OCI-LY1 (cell line): ENCODE data around the gene TOR4A.

ENCODE experiments used
- EZH2 ChIP-seq: fragments of 200-600 bp; sonication (generic), shearing (Covaris generic); IDR thresholded peaks from 2 replicates; pipeline ENCODE4 v1.8.0; 2017; ENCODE audit warnings: borderline replicate concordance, mixed run types, mild to moderate bottlenecking, antibody characterized with exemption, low read length, moderate library complexity, mixed read lengths
- TF ChIP-seq, protein P1 (sequence below): fragments of 200-600 bp; sonication (generic), shearing (Covaris generic); IDR thresholded peaks from 2 replicates; pipeline ENCODE4 v1.5.1; 2017; ENCODE audit warnings: mild to moderate bottlenecking, antibody characterized with exemption, low read length, moderate library complexity, mixed read lengths

GRCh38 chr9:137293094-137293481 is 15.6 kb downstream of the TOR4A start:
- TF ChIP-seq, protein P1, sequence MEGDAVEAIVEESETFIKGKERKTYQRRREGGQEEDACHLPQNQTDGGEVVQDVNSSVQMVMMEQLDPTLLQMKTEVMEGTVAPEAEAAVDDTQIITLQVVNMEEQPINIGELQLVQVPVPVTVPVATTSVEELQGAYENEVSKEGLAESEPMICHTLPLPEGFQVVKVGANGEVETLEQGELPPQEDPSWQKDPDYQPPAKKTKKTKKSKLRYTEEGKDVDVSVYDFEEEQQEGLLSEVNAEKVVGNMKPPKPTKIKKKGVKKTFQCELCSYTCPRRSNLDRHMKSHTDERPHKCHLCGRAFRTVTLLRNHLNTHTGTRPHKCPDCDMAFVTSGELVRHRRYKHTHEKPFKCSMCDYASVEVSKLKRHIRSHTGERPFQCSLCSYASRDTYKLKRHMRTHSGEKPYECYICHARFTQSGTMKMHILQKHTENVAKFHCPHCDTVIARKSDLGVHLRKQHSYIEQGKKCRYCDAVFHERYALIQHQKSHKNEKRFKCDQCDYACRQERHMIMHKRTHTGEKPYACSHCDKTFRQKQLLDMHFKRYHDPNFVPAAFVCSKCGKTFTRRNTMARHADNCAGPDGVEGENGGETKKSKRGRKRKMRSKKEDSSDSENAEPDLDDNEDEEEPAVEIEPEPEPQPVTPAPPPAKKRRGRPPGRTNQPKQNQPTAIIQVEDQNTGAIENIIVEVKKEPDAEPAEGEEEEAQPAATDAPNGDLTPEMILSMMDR = no peak
- TF ChIP-seq EZH2 = no peak
